Fibroblast of lung (primary cell): Measurements from ENCODE around the gene PARD6B.
"Not testable (repeated sequence)": the region's sequence is repeated elsewhere in the genome, so short reads cannot be mapped to it uniquely, and the experiment has no call there.

Source experiments
- CTCF ChIP-seq, 2 donors: IDR thresholded peaks in 1 of 2; conservative IDR thresholded peaks in 1 of 2; 1 replicate in 1 of 2; 2 replicates in 1 of 2; pipeline ENCODE4 v1.5.1; 2011 to 2012; ENCODE audit warnings: low read length in 2 of 2, control low read depth in 1 of 2, inconsistent platforms in 1 of 2, low read depth in 1 of 2, mild to moderate bottlenecking in 1 of 2
- EZH2 ChIP-seq: IDR thresholded peaks from 2 replicates; pipeline ENCODE4 v1.5.1; 2012; ENCODE audit warnings: low read length, control low read depth, mild to moderate bottlenecking; ENCODE audit errors: missing control alignments

- TF ChIP-seq CTCF (conservative IDR thresholded peaks at IDR 0.05 in 1 of 2, IDR thresholded peaks at IDR 0.05 in 1 of 2; ENCODE audit: low read depth in 1 of 2, low read length in 2 of 2); EZH2: not testable (repeated sequence)
These were observed 17.0 kb upstream of the PARD6B start for GRCh38 chr20:50714426-50714825.
